Measurements from ENCODE around the gene TNIK.

TNIK gene

GRCh38 chr3:171187706-171188290 lies 272.4 kb downstream of the TNIK start:
- TF ChIP-seq CTCF (conservative IDR thresholded peaks at IDR 0.05; ENCODE audit: low read depth, low read length), result peak; percentile 79
- peak; percentile 69 for DNase-seq (ENCODE audit: low read depth)
- no peak overlapping the region for H3K4me3 ChIP-seq (ENCODE audit: low read depth, low read length)

GRCh38 chr3:171186817-171187500 lies 273.2 kb downstream of the TNIK start:
- no peak for TF ChIP-seq CTCF (conservative IDR thresholded peaks at IDR 0.05; ENCODE audit: low read depth, low read length)
- DNase-seq (ENCODE audit: low read depth), result no peak
- H3K4me3 ChIP-seq (ENCODE audit: low read depth, low read length), result no peak overlapping the region

- DNase-seq (ENCODE audit: low read depth), result no peak
- no peak for TF ChIP-seq CTCF (conservative IDR thresholded peaks at IDR 0.05; ENCODE audit: low read depth, low read length)
- no peak overlapping the region for H3K4me3 ChIP-seq (ENCODE audit: low read depth, low read length)
These were observed 273.8 kb downstream of the TNIK start for GRCh38 chr3:171186383-171186782.

- no peak for DNase-seq (ENCODE audit: low read depth)
- H3K4me3 ChIP-seq (ENCODE audit: low read depth, low read length), result no peak overlapping the region
- no peak for TF ChIP-seq CTCF (conservative IDR thresholded peaks at IDR 0.05; ENCODE audit: low read depth, low read length)
These were observed 274.2 kb downstream of the TNIK start for GRCh38 chr3:171185959-171186358.

GRCh38 chr3:171184372-171184771 lies 275.8 kb downstream of the TNIK start:
- DNase-seq (ENCODE audit: low read depth), result no peak
- H3K4me3 ChIP-seq (ENCODE audit: low read depth, low read length), result no peak overlapping the region
- no peak for TF ChIP-seq CTCF (conservative IDR thresholded peaks at IDR 0.05; ENCODE audit: low read depth, low read length)

- TF ChIP-seq CTCF (conservative IDR thresholded peaks at IDR 0.05; ENCODE audit: low read depth, low read length), result peak; percentile 65
- H3K4me3 ChIP-seq (ENCODE audit: low read depth, low read length), result no peak overlapping the region
- peak; percentile 61 for DNase-seq (ENCODE audit: low read depth)
These were observed 277.2 kb downstream of the TNIK start for GRCh38 chr3:171183042-171183441.

Measured in choroid plexus epithelial cell (primary cell).